ENCODE measurements around the gene PYGL.
"Not testable (repeated sequence)": the region's sequence is repeated elsewhere in the genome, so short reads cannot be mapped to it uniquely, and the experiment has no call there.

The PYGL gene

GRCh38 chr14:50926851-50927386, 17.4 kb downstream of the PYGL start:
- no peak for DNase-seq (ENCODE audit: low read depth)

GRCh38 chr14:50924843-50925242, 19.4 kb downstream of the PYGL start:
- DNase-seq (ENCODE audit: low read depth): no peak

- DNase-seq (ENCODE audit: low read depth): no peak
Observed at GRCh38 chr14:50924236-50924635, 20.0 kb downstream of the PYGL start.

GRCh38 chr14:50922803-50923202, 21.5 kb downstream of the PYGL start:
- no peak for DNase-seq (ENCODE audit: low read depth)

- DNase-seq (ENCODE audit: low read depth): peak; percentile 92
Observed at GRCh38 chr14:50920482-50921230, 23.6 kb downstream of the PYGL start.

GRCh38 chr14:50919524-50919923, 24.8 kb downstream of the PYGL start:
- peak; percentile 26 for DNase-seq (ENCODE audit: low read depth)

- DNase-seq (ENCODE audit: low read depth): no peak
Observed at GRCh38 chr14:50917449-50917848, 26.8 kb downstream of the PYGL start.

GRCh38 chr14:50910495-50911420, 33.5 kb downstream of the PYGL start:
- no peak for DNase-seq (ENCODE audit: low read depth)

- no peak for DNase-seq (ENCODE audit: low read depth)
Observed at GRCh38 chr14:50906326-50907065, 37.8 kb downstream of the PYGL start.

GRCh38 chr14:50904719-50905118, 39.6 kb downstream of the PYGL start:
- no peak for DNase-seq (ENCODE audit: low read depth)

GRCh38 chr14:50901361-50901760, 42.9 kb downstream of the PYGL start:
- DNase-seq (ENCODE audit: low read depth): no peak

GRCh38 chr14:50897658-50898175, 46.6 kb downstream of the PYGL start:
- no peak for DNase-seq (ENCODE audit: low read depth)

GRCh38 chr14:50897005-50897404, 47.3 kb downstream of the PYGL start:
- not testable (repeated sequence) for DNase-seq (ENCODE audit: low read depth)

GRCh38 chr14:50896421-50896820, 47.9 kb downstream of the PYGL start:
- not testable (repeated sequence) for DNase-seq (ENCODE audit: low read depth)

GRCh38 chr14:50892255-50892654, 52.0 kb downstream of the PYGL start:
- no peak for DNase-seq (ENCODE audit: low read depth)

GRCh38 chr14:50887476-50887875, 56.8 kb downstream of the PYGL start:
- DNase-seq (ENCODE audit: low read depth): no peak

GRCh38 chr14:50883827-50884197, 60.5 kb downstream of the PYGL start:
- DNase-seq (ENCODE audit: low read depth): no peak

- DNase-seq (ENCODE audit: low read depth): no peak
Observed at GRCh38 chr14:50882932-50883826, 61.1 kb downstream of the PYGL start.

GRCh38 chr14:50875359-50876070, 68.8 kb downstream of the PYGL start:
- DNase-seq (ENCODE audit: low read depth): peak; percentile 26

GRCh38 chr14:50874757-50875156, 69.5 kb downstream of the PYGL start:
- DNase-seq (ENCODE audit: low read depth): no peak

All from EH (cell line).